Karpas-422 (cell line): ENCODE results near the gene CHST3. TPM values are rescaled to one million over a fixed set of nuclear protein-coding genes. Genes with fewer than 3 reads are reported as not detected.

Experiments used
- DNase-seq: peaks from one replicate; pipeline ENCODE4 v3.0.0-alpha.2; 2015
- H2AFZ ChIP-seq: fragments of 200-600 bp; sonication (generic); 2 replicates; pipeline ENCODE4 v1.6.1; 2014; ENCODE audit warnings: antibody characterized with exemption, low read length, mixed read lengths
- H3K27ac ChIP-seq: fragments of 200-600 bp; sonication (generic); 2 replicates; pipeline ENCODE4 v1.5.1; 2014; ENCODE audit warnings: mild to moderate bottlenecking, low read length, moderate library complexity
- H3K27me3 ChIP-seq: fragments of 200-600 bp; sonication (generic); 2 replicates; pipeline ENCODE4 v1.6.1; 2014; ENCODE audit warnings: low read length, mixed read lengths
- H3K36me3 ChIP-seq: fragments of 200-600 bp; sonication (generic); 2 replicates; pipeline ENCODE4 v1.6.1; 2014; ENCODE audit warnings: low read length, mixed read lengths; ENCODE audit not compliant: insufficient read depth
- H3K4me1 ChIP-seq: fragments of 200-600 bp; sonication (generic); 2 replicates; pipeline ENCODE4 v1.6.1; 2014; ENCODE audit warnings: mild to moderate bottlenecking, low read length, mixed read lengths
- H3K4me2 ChIP-seq: fragments of 200-600 bp; sonication (generic); 2 replicates; pipeline ENCODE4 v1.6.1; 2014; ENCODE audit warnings: low read length, low read depth, mild to moderate bottlenecking; ENCODE audit not compliant: poor library complexity, severe bottlenecking
- H3K4me3 ChIP-seq: fragments of 200-600 bp; sonication (generic); 2 replicates; pipeline ENCODE4 v1.5.1; 2014; ENCODE audit warnings: mild to moderate bottlenecking, antibody characterized with exemption, low read length, mixed read lengths
- H3K79me2 ChIP-seq: fragments of 200-600 bp; sonication (generic); 2 replicates; pipeline ENCODE4 v1.6.1; 2014; ENCODE audit warnings: mild to moderate bottlenecking, low read length, mixed read lengths
- H3K9ac ChIP-seq: fragments of 200-600 bp; sonication (generic); 2 replicates; pipeline ENCODE4 v1.6.0; 2014; ENCODE audit warnings: low read length
- H3K9me2 ChIP-seq: fragments of 200-600 bp; sonication (generic), shearing (Covaris generic); replicated peaks from 2 replicates; pipeline ENCODE4 v1.6.0; 2014; ENCODE audit warnings: mild to moderate bottlenecking, low read length, moderate library complexity; ENCODE audit not compliant: insufficient read depth
- H3K9me3 ChIP-seq: fragments of 300-700, 200-600 bp; sonication (generic); 2 replicates; pipeline ENCODE4 v1.6.1; 2014; ENCODE audit warnings: low read length, mixed read lengths
- H4K20me1 ChIP-seq: fragments of 200-600 bp; sonication (generic); 2 replicates; pipeline ENCODE4 v1.6.1; 2014; ENCODE audit warnings: mild to moderate bottlenecking, antibody characterized with exemption, low read length, low read depth; ENCODE audit not compliant: insufficient read depth
- total RNA-seq: library from RNA; depleted of rRNA; stranded (reverse); fragments of >200 nt; shearing (Covaris generic); gene quantifications from 2 replicates; pipeline ENCODE4 v1.2.3, GENCODE V29; 2014; ENCODE audit warnings: low replicate concordance

The CHST3 gene
- total RNA-seq, 1 experiment from 2014 or later: not detected

- Histone ChIP-seq H3K27me3 (no peaks in the 10 kb centered on the region), H3K36me3 (no peaks in the 10 kb centered on the region), H3K27ac (no peak overlapping the region), H4K20me1 (no peaks in the 10 kb centered on the region), H3K9me3 (no peaks in the 10 kb centered on the region), H3K9me2 (no peaks in the 10 kb centered on the region), H3K79me2 (no peaks in the 10 kb centered on the region), H2AFZ (no peak overlapping the region), H3K9ac (no peak overlapping the region), H3K4me1 (no peaks in the 10 kb centered on the region), H3K4me2 (no peak overlapping the region), H3K4me3 (no peak overlapping the region)
- no peak for DNase-seq
Measured at GRCh38 chr10:71979692-71980062, 15.5 kb downstream of the CHST3 start.

GRCh38 chr10:71980181-71981014, 16.2 kb downstream of the CHST3 start:
- H3K4me3 ChIP-seq: no peak overlapping the region
- DNase-seq: no peak
- no peaks in the 10 kb centered on the region for H4K20me1 ChIP-seq
- H3K27ac ChIP-seq: no peak overlapping the region
- H3K4me2 ChIP-seq: no peak overlapping the region
- no peaks in the 10 kb centered on the region for H3K4me1 ChIP-seq
- H3K9me3 ChIP-seq: no peaks in the 10 kb centered on the region
- H3K9me2 ChIP-seq: no peaks in the 10 kb centered on the region
- no peaks in the 10 kb centered on the region for H3K79me2 ChIP-seq
- H3K36me3 ChIP-seq: no peaks in the 10 kb centered on the region
- H2AFZ ChIP-seq: no peak overlapping the region
- no peak overlapping the region for H3K9ac ChIP-seq
- H3K27me3 ChIP-seq: no peaks in the 10 kb centered on the region

DNA sequence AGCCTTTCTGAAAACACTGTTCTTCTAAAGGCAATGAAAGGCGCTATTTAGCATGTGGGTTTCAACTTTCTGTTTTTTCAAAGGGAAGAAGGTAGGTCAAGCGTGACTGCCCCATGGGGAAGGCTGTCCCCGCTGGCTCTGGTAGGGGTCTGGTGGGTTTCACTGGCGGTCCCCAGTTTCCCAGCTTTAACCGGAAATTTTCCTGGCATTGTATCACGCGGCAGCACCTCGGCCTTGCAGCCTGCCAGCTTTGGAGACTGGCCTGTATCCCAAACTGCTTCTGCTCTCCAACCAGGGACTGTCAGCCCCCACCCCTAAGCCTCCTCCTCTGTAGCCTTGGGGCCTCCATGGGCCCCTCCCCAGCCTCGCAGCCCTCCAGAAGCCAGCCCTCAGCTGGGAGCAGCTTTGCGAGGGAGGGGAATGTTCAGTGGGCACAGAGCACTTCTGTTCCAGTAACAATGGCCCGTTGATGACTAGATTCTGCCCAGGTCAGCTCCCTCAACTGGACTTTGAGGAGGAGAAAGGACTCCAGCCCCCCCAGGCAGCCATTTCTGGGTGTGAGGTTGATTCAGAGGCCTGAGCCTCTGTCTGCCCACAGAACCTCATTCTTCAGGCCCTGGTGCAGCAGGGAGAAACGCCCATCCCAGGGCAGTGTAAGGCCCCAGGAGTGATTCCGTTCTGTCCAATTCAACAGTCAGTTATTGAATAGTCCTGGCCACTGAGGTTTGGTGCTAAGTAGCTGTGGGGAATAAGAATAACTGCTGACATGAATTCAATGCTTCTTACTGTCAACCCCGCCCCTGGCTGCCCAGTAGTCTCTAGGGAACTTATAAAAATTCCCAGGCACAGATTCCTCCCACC, 17.1 kb downstream of the CHST3 start:
- no peak overlapping the region for H2AFZ ChIP-seq
- H3K27ac ChIP-seq: no peak overlapping the region
- no peaks in the 10 kb centered on the region for H3K36me3 ChIP-seq
- no peaks in the 10 kb centered on the region for H3K9me3 ChIP-seq
- no peaks in the 10 kb centered on the region for H4K20me1 ChIP-seq
- H3K4me1 ChIP-seq: no peaks in the 10 kb centered on the region
- H3K4me3 ChIP-seq: no peak overlapping the region
- no peaks in the 10 kb centered on the region for H3K79me2 ChIP-seq
- no peak for DNase-seq
- H3K4me2 ChIP-seq: no peak overlapping the region
- no peaks in the 10 kb centered on the region for H3K9me2 ChIP-seq
- no peaks in the 10 kb centered on the region for H3K27me3 ChIP-seq
- H3K9ac ChIP-seq: no peak overlapping the region

GRCh38 chr10:71981876-71982230, 17.7 kb downstream of the CHST3 start:
- no peak overlapping the region for H3K4me2 ChIP-seq

GRCh38 chr10:71982269-71983178, 18.3 kb downstream of the CHST3 start:
- Histone ChIP-seq H2AFZ (no peak overlapping the region), H3K4me2 (no peak overlapping the region), H3K4me3 (no peak overlapping the region), H4K20me1 (no peaks in the 10 kb centered on the region), H3K79me2 (no peaks in the 10 kb centered on the region), H3K9me3 (no peaks in the 10 kb centered on the region), H3K9ac (no peak overlapping the region), H3K4me1 (no peaks in the 10 kb centered on the region), H3K27ac (no peak overlapping the region), H3K36me3 (no peaks in the 10 kb centered on the region), H3K9me2 (no peaks in the 10 kb centered on the region), H3K27me3 (no peaks in the 10 kb centered on the region)
- DNase-seq: no peak

More at GRCh38 chr10:71981876-71982230, 17.7 kb downstream of the CHST3 start:
- Histone ChIP-seq H3K4me1 (no peaks in the 10 kb centered on the region), H2AFZ (no peak overlapping the region), H3K27ac (no peak overlapping the region), H3K36me3 (no peaks in the 10 kb centered on the region), H3K9me2 (no peaks in the 10 kb centered on the region), H3K79me2 (no peaks in the 10 kb centered on the region), H3K9ac (no peak overlapping the region), H3K4me3 (no peak overlapping the region), H3K9me3 (no peaks in the 10 kb centered on the region), H3K27me3 (no peaks in the 10 kb centered on the region), H4K20me1 (no peaks in the 10 kb centered on the region)
- DNase-seq: no peak

DNA sequence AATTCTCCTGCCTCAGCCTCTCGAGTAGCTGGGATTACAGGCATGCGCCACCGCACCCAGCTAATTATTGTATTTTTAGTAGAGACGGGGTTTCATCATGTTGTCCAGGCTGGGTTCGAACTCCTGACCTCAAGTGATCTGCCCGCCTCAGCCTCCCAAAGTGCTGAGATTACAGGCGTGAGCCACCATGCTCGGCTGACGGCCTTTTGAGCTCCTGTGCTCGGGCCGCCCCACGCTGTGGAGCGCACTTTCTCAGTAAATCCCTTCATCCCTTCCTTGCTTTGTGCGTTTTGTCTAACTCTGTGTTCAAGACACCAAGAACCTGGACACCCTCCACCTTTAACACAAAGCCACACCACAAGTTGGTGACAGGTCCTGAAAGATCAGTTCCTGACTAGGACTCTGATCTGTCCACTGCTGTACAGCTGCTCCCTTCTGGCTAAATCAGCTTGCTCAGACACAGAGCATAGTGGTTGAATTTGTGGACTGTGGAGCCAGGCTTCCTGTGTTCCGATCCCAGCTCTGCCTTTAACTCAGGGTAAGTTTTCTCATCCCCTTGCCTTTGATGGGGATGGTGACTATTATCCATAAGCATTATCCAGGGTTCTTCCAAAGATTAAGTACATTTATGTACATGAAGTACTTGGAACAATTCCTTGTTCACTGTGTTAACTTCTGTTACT, 20.1 kb downstream of the CHST3 start:
- Histone ChIP-seq H3K9ac (no peak overlapping the region), H3K9me3 (no peaks in the 10 kb centered on the region), H3K79me2 (no peaks in the 10 kb centered on the region), H3K36me3 (no peaks in the 10 kb centered on the region), H3K4me3 (no peak overlapping the region), H3K27me3 (no peaks in the 10 kb centered on the region), H2AFZ (no peak overlapping the region), H3K4me1 (no peaks in the 10 kb centered on the region), H3K4me2 (no peak overlapping the region), H3K9me2 (no peaks in the 10 kb centered on the region), H4K20me1 (no peaks in the 10 kb centered on the region), H3K27ac (no peak overlapping the region)
- no peak for DNase-seq

DNA sequence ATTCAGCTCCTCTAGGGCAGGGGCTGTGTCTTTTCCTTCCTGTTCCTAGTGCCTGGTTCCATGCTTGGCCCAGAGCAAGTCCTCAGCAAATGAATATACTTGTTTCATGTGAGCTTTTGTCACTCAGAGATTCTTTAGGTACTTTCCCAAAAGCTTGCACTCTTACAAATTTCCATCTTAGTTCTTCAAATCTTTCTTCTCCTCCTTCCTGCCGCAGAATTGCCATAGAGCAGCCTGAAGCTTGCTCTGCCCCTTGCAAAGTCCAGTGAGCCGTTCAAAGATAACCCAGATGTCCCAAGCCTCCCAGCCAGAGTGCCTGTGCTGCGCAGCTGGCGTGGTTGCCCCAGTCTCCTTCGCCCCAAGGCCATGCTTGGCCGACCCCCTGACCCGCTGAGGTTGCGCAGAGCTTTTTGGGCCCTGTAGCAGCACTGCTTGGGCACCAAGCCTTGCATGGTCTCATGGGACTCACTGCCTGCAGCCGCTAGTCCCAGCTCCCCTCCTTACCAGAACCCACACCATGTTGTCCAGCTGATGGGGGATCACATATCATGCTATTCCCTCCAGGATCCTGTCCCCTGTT, 20.7 kb downstream of the CHST3 start:
- H3K4me2 ChIP-seq: no peak overlapping the region
- no peaks in the 10 kb centered on the region for H3K9me3 ChIP-seq
- H2AFZ ChIP-seq: no peak overlapping the region
- no peaks in the 10 kb centered on the region for H3K4me1 ChIP-seq
- H3K27ac ChIP-seq: no peak overlapping the region
- no peaks in the 10 kb centered on the region for H3K27me3 ChIP-seq
- H3K4me3 ChIP-seq: no peak overlapping the region
- no peaks in the 10 kb centered on the region for H3K79me2 ChIP-seq
- no peaks in the 10 kb centered on the region for H3K36me3 ChIP-seq
- DNase-seq: no peak
- no peaks in the 10 kb centered on the region for H4K20me1 ChIP-seq
- H3K9ac ChIP-seq: no peak overlapping the region
- no peaks in the 10 kb centered on the region for H3K9me2 ChIP-seq
